ENCODE data around the gene PLA2G12A.

Gene PLA2G12A

GRCh38 chr4:109676886-109677285 is 53.0 kb downstream of the PLA2G12A start:
- Mint-ChIP-seq H3K27ac (no peak overlapping the region), H3K4me1 (peaks cover 12% of the 10 kb centered on the region), H3K27me3 (no peaks in the 10 kb centered on the region), H3K9me3 (peaks cover 14% of the 10 kb centered on the region), H3K36me3 (peaks cover 71% of the 10 kb centered on the region), H3K4me3 (no peak overlapping the region)
- CTCF ChIA-PET = interaction anchor here (0.8 to 1.3 kb wide), 2 partner anchors 13 to 24 kb away, joined by 3 to 4 read pairs; no protein-coding TSS in a partner anchor
- no peak for DNase-seq

- no peak overlapping the region for H3K27ac Mint-ChIP-seq
Measured at GRCh38 chr4:109675843-109676242, 54.0 kb downstream of the PLA2G12A start.

DNA sequence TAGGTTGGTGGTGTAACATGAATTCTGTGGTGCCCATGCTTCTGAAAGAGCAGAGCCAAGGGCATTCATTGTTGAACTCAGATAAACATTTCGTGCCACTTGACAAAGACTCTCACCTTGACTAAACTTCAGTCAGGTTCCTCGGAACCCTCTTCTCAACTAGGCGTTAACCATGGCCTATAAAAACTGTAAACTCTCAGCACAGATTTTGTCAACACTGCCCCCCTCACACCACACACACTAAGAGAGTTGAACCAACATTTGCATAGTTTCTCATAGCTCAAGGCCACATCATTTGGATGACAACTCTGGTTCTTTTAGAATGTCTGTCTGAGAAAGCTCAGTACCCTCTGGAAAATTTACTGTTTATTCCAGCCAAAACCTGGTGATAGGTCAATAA is 54.7 kb downstream of the PLA2G12A start:
- CTCF ChIA-PET = no interaction called here
- no peak overlapping the region for H3K27ac Mint-ChIP-seq
- peaks cover 23% of the 10 kb centered on the region for H3K9me3 Mint-ChIP-seq
- H3K4me1 Mint-ChIP-seq = no peaks in the 10 kb centered on the region
- H3K27me3 Mint-ChIP-seq = no peaks in the 10 kb centered on the region
- no peak overlapping the region for H3K4me3 Mint-ChIP-seq
- DNase-seq = no peak
- H3K36me3 Mint-ChIP-seq = peaks cover 73% of the 10 kb centered on the region

More at GRCh38 chr4:109675843-109676242, 54.0 kb downstream of the PLA2G12A start:
- DNase-seq = no peak
- Mint-ChIP-seq H3K27me3 (no peaks in the 10 kb centered on the region), H3K36me3 (peaks cover 73% of the 10 kb centered on the region), H3K4me1 (peaks cover 3% of the 10 kb centered on the region), H3K9me3 (peaks cover 24% of the 10 kb centered on the region), H3K4me3 (no peak overlapping the region)
- CTCF ChIA-PET = no interaction called here

GRCh38 chr4:109673303-109673702 is 56.6 kb downstream of the PLA2G12A start:
- DNase-seq = no peak
- Mint-ChIP-seq H3K27ac (no peak overlapping the region), H3K27me3 (no peaks in the 10 kb centered on the region), H3K4me3 (no peak overlapping the region), H3K4me1 (peaks cover 11% of the 10 kb centered on the region), H3K9me3 (peaks cover 19% of the 10 kb centered on the region), H3K36me3 (peaks cover 74% of the 10 kb centered on the region)
- CTCF ChIA-PET = no interaction called here

- CTCF ChIA-PET = interaction anchor here (0.6 kb wide), 1 partner anchor 110 kb away, joined by 3 read pairs; no protein-coding TSS in a partner anchor
- Mint-ChIP-seq H3K9me3 (peaks cover 18% of the 10 kb centered on the region), H3K27ac (no peak overlapping the region), H3K27me3 (no peaks in the 10 kb centered on the region), H3K4me1 (peaks cover 11% of the 10 kb centered on the region), H3K36me3 (peaks cover 75% of the 10 kb centered on the region), H3K4me3 (no peak overlapping the region)
- no peak for DNase-seq
Measured at GRCh38 chr4:109672169-109672930, 57.5 kb downstream of the PLA2G12A start.

- DNase-seq = no peak
- Mint-ChIP-seq H3K27me3 (no peaks in the 10 kb centered on the region), H3K27ac (no peak overlapping the region), H3K4me3 (no peak overlapping the region), H3K36me3 (peaks cover 76% of the 10 kb centered on the region), H3K4me1 (peaks cover 18% of the 10 kb centered on the region), H3K9me3 (peaks cover 13% of the 10 kb centered on the region)
- CTCF ChIA-PET = interaction anchor here (0.6 kb wide), 1 partner anchor 109 kb away, joined by 3 read pairs; no protein-coding TSS in a partner anchor
Measured at GRCh38 chr4:109671350-109671749, 58.5 kb downstream of the PLA2G12A start.

GRCh38 chr4:109665783-109666485 is 63.9 kb downstream of the PLA2G12A start:
- Mint-ChIP-seq H3K4me3 (no peak overlapping the region), H3K27me3 (no peaks in the 10 kb centered on the region), H3K27ac (no peak overlapping the region), H3K4me1 (peaks cover 28% of the 10 kb centered on the region), H3K9me3 (peaks cover 2% of the 10 kb centered on the region), H3K36me3 (peaks cover 60% of the 10 kb centered on the region)
- CTCF ChIA-PET = no interaction called here
- DNase-seq = no peak

- Mint-ChIP-seq H3K27me3 (no peaks in the 10 kb centered on the region), H3K4me1 (peaks cover 27% of the 10 kb centered on the region), H3K27ac (no peak overlapping the region), H3K9me3 (no peaks in the 10 kb centered on the region), H3K36me3 (peaks cover 41% of the 10 kb centered on the region), H3K4me3 (no peak overlapping the region)
- DNase-seq = no peak
- CTCF ChIA-PET = interaction anchor here (1.0 to 1.7 kb wide), 3 partner anchors 33 to 41 kb away, joined by 3 to 6 read pairs (median 5); partner anchors contain the start of gene CASP6
Measured at GRCh38 chr4:109662771-109663170, 67.1 kb downstream of the PLA2G12A start.

GRCh38 chr4:109662116-109662515 is 67.8 kb downstream of the PLA2G12A start:
- Mint-ChIP-seq H3K36me3 (peaks cover 42% of the 10 kb centered on the region), H3K4me1 (peaks cover 29% of the 10 kb centered on the region), H3K9me3 (no peaks in the 10 kb centered on the region), H3K27me3 (no peaks in the 10 kb centered on the region), H3K27ac (no peak overlapping the region), H3K4me3 (no peak overlapping the region)
- CTCF ChIA-PET = interaction anchor here (1.4 to 1.7 kb wide), 3 partner anchors 13 to 41 kb away, joined by 3 to 6 read pairs (median 5); partner anchors contain the start of gene CASP6
- DNase-seq = no peak

Data from activated naive CD4-positive, alpha-beta T cell treated with anti-CD3 and anti-CD28 coated beads, Interleukin-2, amount 10 ng/mL, durations not matched to agents 7 days and 5 days (primary cell).